Astrocyte of the cerebellum (primary cell): ENCODE data around the gene BLTP3B.
A peak's percentile ranks its signal among the peaks of the same experiment; 100 is the strongest.

Source experiments
- DNase-seq: peaks from one replicate; pipeline ENCODE4 v3.0.0-alpha.2; 2011; ENCODE audit warnings: low read depth
- H3K4me3 ChIP-seq: 2 replicates; pipeline ENCODE4 v1.5.1; 2011; ENCODE audit warnings: mild to moderate bottlenecking, low read depth, low read length, moderate library complexity
- CTCF ChIP-seq: IDR thresholded peaks from 2 replicates; pipeline ENCODE4 v1.5.1; 2012; ENCODE audit warnings: low read length, low read depth, moderate library complexity, mild to moderate bottlenecking; ENCODE audit errors: missing control alignments
- in situ Hi-C: cut with HindIII; loops from 2 replicates; pipeline ENCODE4 v1.10.0; 2017; ENCODE audit warnings: low sequenced_read_pairs

BLTP3B gene

GRCh38 chr12:100170313-100170858 is 27.7 kb upstream of the BLTP3B start:
- in situ Hi-C loops = no loop called here
- no peak overlapping the region for H3K4me3 ChIP-seq
- no peak for TF ChIP-seq CTCF
- DNase-seq = no peak

- in situ Hi-C loops = no loop called here
- no peak for DNase-seq
- TF ChIP-seq CTCF = no peak
- no peak overlapping the region for H3K4me3 ChIP-seq
Observed at GRCh38 chr12:100169345-100169744, 26.7 kb upstream of the BLTP3B start.

- no peak for TF ChIP-seq CTCF
- DNase-seq = no peak
- in situ Hi-C loops = no loop called here
- no peak overlapping the region for H3K4me3 ChIP-seq
Observed at GRCh38 chr12:100168562-100168961, 25.9 kb upstream of the BLTP3B start.

- no peak for TF ChIP-seq CTCF
- in situ Hi-C loops = no loop called here
- H3K4me3 ChIP-seq = no peak overlapping the region
- no peak for DNase-seq
Observed at GRCh38 chr12:100166232-100166631, 23.6 kb upstream of the BLTP3B start.

- no peak overlapping the region for H3K4me3 ChIP-seq
- no peak for DNase-seq
- in situ Hi-C loops = no loop called here
- TF ChIP-seq CTCF = no peak
Observed at GRCh38 chr12:100165356-100165755, 22.7 kb upstream of the BLTP3B start.

- peak overlapping the region; percentile 32 for H3K4me3 ChIP-seq
- in situ Hi-C loops = no loop called here
- no peak for DNase-seq
Observed at GRCh38 chr12:100164153-100164704, 21.6 kb upstream of the BLTP3B start.

More at GRCh38 chr12:100164153-100164704, 21.6 kb upstream of the BLTP3B start:
- TF ChIP-seq CTCF = no peak
